Measurements from ENCODE around the gene KNL1. TPM values are rescaled to one million over a fixed set of nuclear protein-coding genes. Genes with fewer than 3 reads are reported as not detected.

KNL1 gene, protein sequence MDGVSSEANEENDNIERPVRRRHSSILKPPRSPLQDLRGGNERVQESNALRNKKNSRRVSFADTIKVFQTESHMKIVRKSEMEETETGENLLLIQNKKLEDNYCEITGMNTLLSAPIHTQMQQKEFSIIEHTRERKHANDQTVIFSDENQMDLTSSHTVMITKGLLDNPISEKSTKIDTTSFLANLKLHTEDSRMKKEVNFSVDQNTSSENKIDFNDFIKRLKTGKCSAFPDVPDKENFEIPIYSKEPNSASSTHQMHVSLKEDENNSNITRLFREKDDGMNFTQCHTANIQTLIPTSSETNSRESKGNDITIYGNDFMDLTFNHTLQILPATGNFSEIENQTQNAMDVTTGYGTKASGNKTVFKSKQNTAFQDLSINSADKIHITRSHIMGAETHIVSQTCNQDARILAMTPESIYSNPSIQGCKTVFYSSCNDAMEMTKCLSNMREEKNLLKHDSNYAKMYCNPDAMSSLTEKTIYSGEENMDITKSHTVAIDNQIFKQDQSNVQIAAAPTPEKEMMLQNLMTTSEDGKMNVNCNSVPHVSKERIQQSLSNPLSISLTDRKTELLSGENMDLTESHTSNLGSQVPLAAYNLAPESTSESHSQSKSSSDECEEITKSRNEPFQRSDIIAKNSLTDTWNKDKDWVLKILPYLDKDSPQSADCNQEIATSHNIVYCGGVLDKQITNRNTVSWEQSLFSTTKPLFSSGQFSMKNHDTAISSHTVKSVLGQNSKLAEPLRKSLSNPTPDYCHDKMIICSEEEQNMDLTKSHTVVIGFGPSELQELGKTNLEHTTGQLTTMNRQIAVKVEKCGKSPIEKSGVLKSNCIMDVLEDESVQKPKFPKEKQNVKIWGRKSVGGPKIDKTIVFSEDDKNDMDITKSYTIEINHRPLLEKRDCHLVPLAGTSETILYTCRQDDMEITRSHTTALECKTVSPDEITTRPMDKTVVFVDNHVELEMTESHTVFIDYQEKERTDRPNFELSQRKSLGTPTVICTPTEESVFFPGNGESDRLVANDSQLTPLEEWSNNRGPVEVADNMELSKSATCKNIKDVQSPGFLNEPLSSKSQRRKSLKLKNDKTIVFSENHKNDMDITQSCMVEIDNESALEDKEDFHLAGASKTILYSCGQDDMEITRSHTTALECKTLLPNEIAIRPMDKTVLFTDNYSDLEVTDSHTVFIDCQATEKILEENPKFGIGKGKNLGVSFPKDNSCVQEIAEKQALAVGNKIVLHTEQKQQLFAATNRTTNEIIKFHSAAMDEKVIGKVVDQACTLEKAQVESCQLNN (N-terminal part only)
- 0.43 TPM for total RNA-seq
- long read RNA-seq: 0 reads

DNA sequence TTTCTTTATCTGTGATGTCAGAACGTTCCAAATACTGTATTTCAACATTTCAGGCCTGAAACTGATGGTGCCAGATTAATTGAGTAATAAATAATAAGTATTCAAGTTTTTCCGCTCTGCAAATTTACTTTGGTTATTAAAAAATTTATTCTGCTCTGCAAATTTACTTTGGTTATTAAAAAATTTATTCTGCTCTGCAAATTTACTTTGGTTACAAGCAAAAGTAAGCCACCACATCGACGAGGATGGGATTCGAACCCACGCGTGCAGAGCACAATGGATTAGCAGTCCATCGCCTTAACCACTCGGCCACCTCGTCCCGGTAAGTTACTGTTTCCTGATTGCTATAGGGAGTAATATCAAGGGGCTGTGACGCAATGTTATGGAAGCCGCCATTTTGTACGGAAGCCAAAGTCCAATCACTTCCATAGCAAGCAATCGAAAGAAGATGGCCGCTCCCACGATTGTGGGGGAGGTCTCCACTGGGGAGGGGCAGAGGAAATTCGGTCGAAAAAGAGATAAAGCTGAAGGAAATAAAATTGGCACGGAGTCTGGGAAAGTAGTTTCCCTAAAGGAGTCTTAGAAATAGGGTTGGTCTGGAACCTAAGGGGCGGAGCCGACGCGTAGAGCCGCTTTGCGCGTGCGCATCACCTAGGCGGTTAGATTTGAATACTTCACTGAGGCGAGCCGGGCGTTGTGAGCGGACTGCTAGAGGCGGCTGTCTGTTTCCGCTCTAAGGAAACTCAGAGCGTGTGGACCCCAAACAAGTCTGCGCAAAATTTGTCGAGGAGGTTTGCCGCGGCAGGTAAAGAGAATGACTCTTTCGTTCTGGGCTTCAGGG is at the start of gene KNL1:
TSS of gene KNL1 (plus strand) at position 662 of the 841 bp plus-strand sequence. CDS start 8,683 bp downstream, outside the sequence.
- intact Hi-C loops (cut with DNase I): loop anchor here (5.0 to 10.0 kb wide), 4 partner anchors 77 to 298 kb away; partner anchors contain the start of genes RMDN3 and VPS18
- DNase-seq (ENCODE audit: low spot score): peak; percentile 96

DNA sequence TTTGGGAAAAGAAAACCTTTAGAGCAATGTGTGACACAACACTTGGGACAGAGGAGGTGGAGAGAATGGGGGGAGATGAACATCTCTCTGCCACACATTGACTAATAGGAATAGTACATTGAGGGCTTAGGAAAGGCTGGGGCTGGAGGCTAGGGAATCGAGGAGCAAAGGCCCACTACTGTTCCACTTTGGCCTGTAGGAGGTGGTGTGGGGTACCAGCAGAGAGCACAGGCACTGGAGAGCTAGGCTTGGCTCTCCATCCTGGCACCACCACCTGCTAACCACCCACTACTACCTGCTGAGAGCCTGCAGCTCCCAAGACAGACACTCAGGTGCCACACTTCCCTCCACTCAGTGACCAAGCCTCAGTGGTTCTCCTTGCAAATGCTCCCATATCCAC is 48.6 kb upstream of the KNL1 start:
- intact Hi-C loops (cut with DNase I): no loop called here
- no peak for DNase-seq (ENCODE audit: low spot score)

DNA sequence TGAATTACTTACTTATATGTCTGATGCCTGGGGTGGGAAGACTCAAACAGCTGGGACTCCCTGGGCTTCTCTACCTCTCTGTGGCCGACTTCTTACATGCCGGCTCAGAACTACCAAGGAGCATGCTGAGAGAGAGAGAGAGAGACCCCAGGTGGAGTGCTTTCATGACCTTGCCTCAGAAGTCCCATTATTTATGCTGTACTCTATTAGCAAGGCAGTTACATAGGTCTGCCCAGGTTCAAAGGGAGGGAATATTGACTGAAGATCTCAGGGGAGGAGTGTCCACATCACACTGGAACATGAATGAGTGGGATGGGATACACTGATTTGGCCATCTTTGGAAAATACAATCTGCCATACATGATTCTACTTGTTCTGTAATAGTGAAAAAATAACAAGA is 45.4 kb upstream of the KNL1 start:
- intact Hi-C loops (cut with DNase I): no loop called here
- DNase-seq (ENCODE audit: low spot score): no peak

DNA sequence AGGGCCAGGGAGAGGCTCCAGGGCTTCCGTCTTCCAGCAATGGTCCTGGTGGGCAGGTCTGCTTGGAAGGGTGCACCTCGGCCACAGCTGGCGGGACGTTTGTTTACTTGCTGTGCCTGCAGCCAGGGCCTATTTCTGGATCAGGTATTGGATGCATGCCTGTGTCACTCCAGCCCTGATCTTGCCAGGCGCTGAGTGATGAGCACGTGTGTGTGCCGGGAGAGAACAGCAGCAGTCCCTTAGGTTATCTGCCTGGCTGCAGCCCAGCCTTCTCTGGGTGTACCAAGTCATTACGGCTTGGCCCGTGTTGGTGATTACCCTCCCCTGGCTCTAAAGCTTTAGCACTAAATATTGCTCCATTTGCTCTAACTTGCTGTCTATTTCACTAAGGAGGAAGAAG is 44.2 kb upstream of the KNL1 start:
- DNase-seq (ENCODE audit: low spot score): peak; percentile 92
- intact Hi-C loops (cut with DNase I): no loop called here

DNA sequence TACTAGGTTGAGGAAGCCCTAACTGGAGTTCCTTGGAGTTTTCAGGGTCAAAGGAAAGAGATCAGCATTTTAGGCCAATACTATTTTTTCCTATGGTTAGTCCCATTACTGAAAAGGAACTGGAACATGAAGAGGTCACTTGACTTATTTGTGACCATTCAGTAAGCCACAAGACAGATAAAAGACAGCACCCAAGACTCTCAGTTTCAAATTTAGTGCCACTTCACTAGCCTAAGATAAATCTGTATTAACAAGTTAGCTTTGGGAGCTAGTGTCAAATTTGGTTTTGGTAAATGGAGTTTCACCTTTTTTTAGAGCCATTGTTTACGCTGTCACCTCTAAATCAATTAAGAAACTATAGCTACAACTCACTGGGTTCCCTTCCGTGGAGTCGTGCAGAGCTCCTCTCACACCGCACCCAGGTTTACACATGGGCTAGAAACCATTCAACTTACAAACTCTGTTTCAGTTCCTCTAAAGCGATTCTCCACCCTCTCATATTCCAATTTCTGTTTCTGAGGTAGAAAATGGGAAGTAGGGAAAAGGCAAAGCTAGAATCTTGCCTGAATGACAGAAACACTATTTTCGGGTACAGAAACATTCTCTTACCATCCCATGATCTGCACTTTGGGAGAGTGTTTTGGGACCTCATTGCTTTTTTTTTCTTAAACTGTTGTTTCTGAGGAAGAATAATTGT is 43.6 kb upstream of the KNL1 start:
- DNase-seq (ENCODE audit: low spot score): no peak
- intact Hi-C loops (cut with DNase I): no loop called here

DNA sequence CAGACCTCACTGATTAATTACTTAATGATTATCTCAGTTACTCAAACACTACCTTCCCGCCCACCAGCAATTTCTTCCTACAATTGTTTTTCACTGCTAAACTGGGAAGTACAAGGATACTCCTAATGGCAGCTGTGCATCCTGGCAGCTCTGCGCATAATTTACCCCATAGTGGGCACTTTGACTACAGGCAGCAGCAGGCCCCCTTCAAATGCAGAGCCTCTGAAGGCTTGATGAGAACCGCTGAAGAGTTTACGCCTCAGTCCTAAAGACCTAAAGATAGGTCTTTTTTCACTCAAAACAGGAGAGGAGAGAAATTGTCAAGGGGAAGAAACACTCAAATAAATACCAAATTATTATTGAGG is 39.9 kb upstream of the KNL1 start:
- DNase-seq (ENCODE audit: low spot score): no peak
- intact Hi-C loops (cut with DNase I): no loop called here

DNA sequence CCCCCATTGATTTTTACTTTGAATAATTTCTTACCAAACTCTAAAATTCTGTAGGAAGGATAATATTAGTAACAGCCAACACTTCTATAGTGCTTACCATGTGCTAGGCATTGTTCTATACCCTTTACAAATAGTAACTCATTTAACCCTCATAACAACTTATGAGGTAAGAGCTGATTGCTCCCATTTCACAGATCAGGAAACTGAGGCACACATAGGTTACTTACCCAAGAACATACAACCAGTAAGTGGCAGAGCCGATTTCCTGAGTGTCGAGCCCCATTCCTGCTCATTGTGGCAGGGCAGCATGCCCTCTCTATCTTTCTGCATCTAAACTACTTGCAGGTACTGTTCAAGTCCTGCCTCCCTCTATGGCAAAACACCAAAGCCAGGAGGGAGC is 38.2 kb upstream of the KNL1 start:
- intact Hi-C loops (cut with DNase I): no loop called here
- DNase-seq (ENCODE audit: low spot score): no peak

DNA sequence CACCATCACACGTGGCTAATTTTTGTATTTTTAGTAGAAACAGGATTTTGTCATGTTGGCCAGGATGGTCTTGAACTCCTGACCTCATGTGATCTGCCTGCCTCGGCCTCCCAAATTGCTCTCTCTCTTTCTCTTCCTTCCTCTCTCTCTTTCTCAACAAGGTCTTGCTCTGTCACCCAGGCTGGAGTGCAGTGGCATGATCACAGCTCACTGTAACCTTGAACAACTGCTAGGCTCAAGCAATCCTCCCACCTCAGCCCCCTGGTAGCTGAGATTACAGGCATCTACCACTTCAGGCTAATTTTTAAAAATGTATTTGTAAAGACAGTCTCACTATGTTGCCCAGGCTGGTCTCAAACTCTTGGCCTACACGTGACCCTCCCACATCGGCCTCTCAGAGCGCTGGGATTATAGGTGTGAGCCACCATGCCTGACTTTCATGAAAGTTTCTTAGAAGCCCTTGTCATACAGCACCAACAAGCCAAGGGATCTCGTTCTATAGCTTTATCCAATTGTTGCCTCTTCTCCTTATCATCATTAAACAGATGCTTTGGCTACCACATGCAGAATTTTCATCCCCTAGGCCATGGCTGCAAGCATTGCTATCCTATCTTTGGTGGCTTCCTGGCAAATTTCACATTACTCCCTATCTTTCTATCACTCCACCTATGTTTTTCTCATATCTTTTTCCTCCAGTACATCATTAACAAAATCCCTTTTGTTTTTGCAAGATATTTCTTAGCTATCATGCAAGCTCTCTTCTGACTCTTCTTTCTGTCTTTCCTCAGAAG is 34.9 kb upstream of the KNL1 start:
- intact Hi-C loops (cut with DNase I): no loop called here
- no peak for DNase-seq (ENCODE audit: low spot score)

DNA sequence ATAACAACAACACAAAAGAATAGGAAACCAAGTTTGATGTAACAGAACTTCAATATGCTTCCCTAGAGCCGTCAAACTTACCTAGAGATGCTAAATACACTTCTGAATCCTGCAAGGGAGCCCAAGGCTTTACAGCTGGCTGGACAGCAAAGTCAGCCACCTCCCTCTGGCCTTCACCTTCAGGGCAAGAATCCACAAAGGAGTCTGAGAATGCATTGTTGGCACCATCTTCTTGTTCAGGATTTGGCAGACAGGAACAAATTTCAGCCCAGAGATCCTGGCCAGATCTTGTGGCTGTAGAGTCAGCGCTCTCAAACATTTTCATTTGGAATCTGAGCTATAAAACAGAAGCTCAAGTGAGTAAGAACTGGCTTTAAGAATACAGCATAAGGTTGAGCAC is 31.4 kb upstream of the KNL1 start:
- no peak for DNase-seq (ENCODE audit: low spot score)
- intact Hi-C loops (cut with DNase I): no loop called here

DNA sequence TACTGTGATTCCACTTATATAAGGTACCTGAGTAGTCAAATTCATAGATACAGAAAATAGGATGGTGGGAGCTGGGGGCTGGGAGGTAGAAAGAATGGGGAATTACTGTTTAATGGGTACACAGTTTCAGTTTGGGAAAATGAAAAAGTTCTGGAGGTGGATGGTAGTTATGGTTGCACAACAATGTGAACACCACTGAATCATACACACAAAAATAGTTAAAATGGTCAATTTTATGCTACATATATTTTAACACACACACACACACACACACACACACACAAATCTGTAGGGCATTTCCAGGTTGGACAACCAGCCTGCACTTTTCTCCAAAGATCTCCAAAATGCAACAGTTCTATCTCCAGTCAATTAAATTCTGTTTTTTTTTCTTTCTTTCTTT is 30.6 kb upstream of the KNL1 start:
- no peak for DNase-seq (ENCODE audit: low spot score)
- intact Hi-C loops (cut with DNase I): no loop called here

DNA sequence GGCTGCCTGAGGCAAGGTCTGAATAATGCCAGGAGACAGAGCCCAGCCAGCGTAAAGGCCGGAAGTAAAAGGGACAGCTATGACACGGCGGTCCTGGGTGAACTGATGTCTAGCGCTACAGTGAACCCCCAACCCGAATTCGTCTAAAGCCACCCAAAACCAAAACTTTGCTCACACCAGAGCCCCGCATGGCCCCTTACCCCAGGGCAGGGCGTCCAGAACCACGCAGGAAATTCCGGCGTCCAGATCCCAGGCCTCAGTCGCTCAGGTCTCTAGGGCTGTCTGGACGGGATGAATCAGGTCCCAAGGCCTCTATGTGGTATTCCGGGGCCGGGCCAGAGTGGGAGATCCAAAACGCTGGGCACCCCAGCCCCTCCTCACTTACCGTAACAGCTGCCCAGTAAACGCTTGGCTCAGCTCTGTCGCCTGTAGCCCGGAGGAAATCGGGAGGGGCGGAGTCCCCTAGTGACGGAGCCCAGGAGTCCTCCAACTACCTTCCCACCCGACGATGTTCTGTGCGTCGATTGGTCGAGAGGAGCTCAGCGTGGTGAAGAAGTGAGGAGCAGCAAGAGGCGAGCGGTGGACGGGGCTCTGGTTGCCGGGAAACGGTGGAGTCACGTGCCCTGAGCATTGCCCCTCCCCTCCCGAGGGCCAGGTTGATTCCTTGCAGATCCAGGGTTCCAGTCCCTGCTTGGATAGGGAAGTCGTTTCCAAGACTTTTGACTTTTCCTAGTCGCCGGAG is 29.3 kb upstream of the KNL1 start, which contains the start of gene CCDC32:
TSS of gene CCDC32 (minus strand) at position 452 of the 742 bp plus-strand sequence. CDS start 2,027 bp downstream, outside the sequence.
- intact Hi-C loops (cut with DNase I): no loop called here
- DNase-seq (ENCODE audit: low spot score): peak; percentile 99

DNA sequence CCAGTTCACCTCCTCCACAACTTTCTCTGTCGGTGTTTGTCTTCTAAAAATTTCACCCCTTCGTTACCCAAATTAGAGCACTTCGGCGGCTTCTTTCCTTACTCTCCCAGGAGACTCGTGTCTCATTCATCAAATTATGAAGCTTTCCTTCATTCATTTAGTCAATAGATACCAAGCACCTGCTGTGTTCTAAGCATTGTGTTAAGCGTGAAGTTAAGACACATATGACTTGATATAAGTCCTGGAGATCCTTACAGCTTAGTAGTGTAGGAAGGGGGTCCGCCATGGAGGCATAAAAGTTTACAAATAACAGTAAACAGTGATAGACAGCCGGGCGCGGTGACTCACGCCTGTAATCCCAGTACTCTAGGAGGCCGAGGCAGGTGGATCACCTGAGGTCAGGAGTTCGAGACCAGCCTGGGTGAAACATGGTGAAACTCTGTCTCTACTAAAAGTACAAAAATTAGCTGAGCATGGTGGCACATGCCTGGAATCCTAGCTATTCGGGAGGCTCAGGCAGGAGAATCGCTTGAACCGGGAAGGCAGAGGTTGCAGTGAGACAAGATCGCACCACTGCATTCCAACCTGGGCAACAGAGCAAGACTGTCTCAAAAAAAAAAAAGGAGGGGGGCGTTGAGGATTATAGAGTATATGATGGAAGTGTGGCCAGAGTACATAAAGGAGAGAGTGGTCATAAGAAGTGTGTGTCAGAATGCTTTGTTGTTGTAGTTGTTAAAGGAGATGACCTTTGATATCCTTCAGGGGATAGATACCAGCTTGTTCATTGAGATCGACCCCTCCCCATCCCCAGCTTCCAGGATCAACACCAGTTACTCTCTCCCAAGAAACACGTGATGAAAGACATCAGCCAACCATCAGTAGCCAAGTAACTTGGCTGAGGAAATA is 28.5 kb upstream of the KNL1 start:
- intact Hi-C loops (cut with DNase I): no loop called here
- no peak for DNase-seq (ENCODE audit: low spot score)

DNA sequence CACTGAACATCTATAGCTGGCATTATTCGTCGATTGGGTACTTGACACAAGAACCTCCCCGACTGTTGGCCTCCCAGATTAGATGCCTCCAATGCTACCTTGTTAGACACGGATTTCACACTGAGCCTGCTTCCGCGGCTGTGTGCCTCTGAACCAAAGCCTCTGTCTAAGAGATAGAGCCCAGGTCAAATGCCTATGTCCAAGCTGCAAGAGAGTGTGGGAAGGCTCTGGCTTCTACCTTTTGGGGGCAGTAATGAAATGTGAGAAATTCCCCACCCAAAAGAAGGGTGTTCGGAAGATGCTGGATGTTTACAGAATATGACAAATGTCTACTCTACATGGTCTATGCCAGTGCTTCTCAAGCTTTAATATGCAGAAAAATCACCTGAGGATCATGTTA is 26.9 kb upstream of the KNL1 start:
- intact Hi-C loops (cut with DNase I): no loop called here
- DNase-seq (ENCODE audit: low spot score): no peak

DNA sequence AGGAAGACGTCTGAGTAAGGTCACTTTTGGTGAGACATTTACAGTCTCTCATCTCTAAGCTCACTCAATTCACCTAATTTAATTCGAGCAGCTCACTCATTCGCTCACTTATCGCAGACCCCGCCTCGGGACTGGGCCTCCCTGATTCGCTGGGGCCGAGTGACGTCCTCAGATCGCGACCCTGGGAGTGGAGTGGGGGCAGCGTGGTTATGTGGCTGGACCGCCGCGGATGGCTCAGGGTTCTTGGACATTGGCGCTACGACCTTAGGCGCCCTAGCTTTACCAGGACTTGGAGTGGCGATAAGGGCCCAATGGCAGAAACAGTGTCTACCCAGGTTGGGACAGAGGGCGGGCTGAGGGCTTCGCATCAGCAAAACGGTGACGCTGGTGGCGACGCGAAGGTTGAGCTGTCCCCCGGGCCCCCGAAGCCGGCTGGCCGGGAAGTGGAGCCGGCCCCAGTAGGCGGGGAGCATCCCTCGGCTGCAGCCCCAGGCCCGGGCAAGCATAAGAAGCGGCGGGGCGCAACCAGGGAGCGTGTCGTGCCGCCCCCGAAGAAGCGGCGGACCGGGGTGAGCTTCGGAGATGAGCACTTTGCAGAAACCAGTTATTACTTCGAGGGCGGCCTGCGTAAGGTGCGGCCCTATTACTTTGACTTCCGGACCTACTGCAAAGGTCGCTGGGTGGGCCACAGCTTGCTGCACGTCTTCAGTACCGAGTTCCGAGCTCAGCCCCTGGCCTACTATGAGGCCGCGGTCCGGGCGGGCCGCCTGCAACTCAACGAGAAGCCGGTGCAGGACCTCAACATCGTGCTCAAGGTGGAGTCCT is 24.7 kb upstream of the KNL1 start, which contains the start of gene RPUSD2:
TSS of gene RPUSD2 (plus strand) at position 171 of the 825 bp plus-strand sequence. CDS start at position 210, 39 bp downstream.
- intact Hi-C loops (cut with DNase I): no loop called here

DNA sequence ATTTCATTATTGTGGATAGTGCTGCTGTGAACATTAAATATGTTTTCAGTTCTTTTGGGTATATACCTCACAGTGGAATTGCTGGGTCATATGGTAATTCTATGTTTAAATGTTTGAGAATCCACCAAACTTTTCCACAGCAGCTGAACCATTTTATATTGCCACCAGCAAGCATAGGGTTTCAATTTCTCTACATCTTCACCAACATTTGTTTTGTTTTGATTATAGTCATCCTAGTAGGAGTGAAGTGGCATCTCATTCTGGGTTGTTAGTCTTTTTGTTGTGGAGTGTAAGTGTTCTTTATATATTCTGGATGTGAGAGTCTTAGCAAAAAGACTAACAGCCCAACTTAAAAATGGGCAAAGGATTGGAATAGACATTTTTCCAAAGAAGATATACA is 18.9 kb upstream of the KNL1 start:
- intact Hi-C loops (cut with DNase I): no loop called here
- no peak for DNase-seq (ENCODE audit: low spot score)

More for the DNA sequence above, 24.7 kb upstream of the KNL1 start, which contains the start of gene RPUSD2:
- DNase-seq (ENCODE audit: low spot score): peak; percentile 95

Data from cardiac septum (tissue), 1 donor.